Spleen (tissue), 11 donors: ENCODE results near the gene KCNH8. TPM values are rescaled to one million over a fixed set of nuclear protein-coding genes. Genes with fewer than 3 reads are reported as not detected.

Experiments used
- DNase-seq: peaks from one replicate; pipeline ENCODE4 v3.0.0-alpha.2; 2020
- H3K27ac ChIP-seq, 8 donors: fragments of 200-600 bp; sonication (generic) in 7 of 8; 1 replicate in 4 of 8; 2 replicates in 4 of 8; pipeline versions ENCODE4 v1.5.0 to v1.8.0; 2016 to 2021; ENCODE audit warnings: inconsistent platforms in 4 of 8, mild to moderate bottlenecking in 4 of 8, moderate library complexity in 1 of 8
- H3K27me3 ChIP-seq, 7 donors: fragments of 200-600 bp; sonication (generic) in 6 of 7; replicated peaks in 1 of 7; 1 replicate in 4 of 7; 2 replicates in 3 of 7; pipeline versions ENCODE4 v1.5.0 to v1.8.0; 2016 to 2021; ENCODE audit warnings: inconsistent platforms in 3 of 7, mild to moderate bottlenecking in 1 of 7
- H3K36me3 ChIP-seq, 6 donors: fragments of 200-600 bp; sonication (generic) in 5 of 6; 1 replicate in 4 of 6; 2 replicates in 2 of 6; pipeline versions ENCODE4 v1.5.0 to v1.8.0; 2016 to 2021; ENCODE audit warnings: inconsistent platforms in 2 of 6
- H3K4me1 ChIP-seq, 6 donors: fragments of 200-600 bp; sonication (generic) in 5 of 6; 1 replicate in 3 of 6; 2 replicates in 3 of 6; pipeline versions ENCODE4 v1.5.0 to v1.8.0; 2016 to 2021; ENCODE audit warnings: inconsistent platforms in 3 of 6
- H3K4me3 ChIP-seq, 8 donors: fragments of 200-600 bp; sonication (generic) in 7 of 8; 1 replicate in 4 of 8; 2 replicates in 4 of 8; pipeline versions ENCODE4 v1.5.0 to v1.8.0; 2016 to 2021; ENCODE audit warnings: inconsistent platforms in 4 of 8, mild to moderate bottlenecking in 4 of 8, moderate library complexity in 2 of 8
- H3K9me3 ChIP-seq, 8 donors: fragments of 200-600 bp; sonication (generic) in 7 of 8; 1 replicate in 4 of 8; 2 replicates in 4 of 8; pipeline versions ENCODE4 v1.5.0 to v1.8.0; 2016 to 2021; ENCODE audit warnings: inconsistent platforms in 4 of 8
- POLR2A ChIP-seq, 3 donors: fragments of 450-650 bp; IDR thresholded peaks; one replicate each; pipeline ENCODE4 v1.5.1; 2017; ENCODE audit warnings: antibody characterized with exemption in 3 of 3, mild to moderate bottlenecking in 1 of 3
- POLR2AphosphoS5 ChIP-seq, 3 donors: sonication (generic); formaldehyde crosslinking; IDR thresholded peaks; one replicate each; pipeline ENCODE4 v1.5.1; 2017; ENCODE audit warnings: antibody characterized with exemption in 3 of 3
- WGBS, 5 donors: extraction: QIAGEN DNeasy Blood & Tissue Kit in 3 of 5; methylation state at CpG; one replicate each; pipeline versions ENCODE4 v1.1.5 to v1.1.7; 2013 to 2018; 5-methylcytosine and 5-hydroxymethylcytosine counted together
- intact Hi-C: fragments of 100-400 bp; cut with DNase I; formaldehyde crosslinking; loops from one replicate; pipeline ENCODE4 v1.15.0; 2023; ENCODE audit warnings: low total_unique reads
- polyA plus RNA-seq, 3 donors: library from polyadenylated mRNA; stranded (reverse); fragments of 200-250 nt; gene quantifications; one replicate each; pipeline ENCODE4 v1.2.1, GENCODE V29; 2013
- total RNA-seq, 7 donors: library from RNA; depleted of rRNA in 3 of 7; stranded (reverse); fragments of >200 nt in 3 of 7; fragmentation: NEBNext Ultra II Directional in 4 of 7; extraction: Animal tissue kit (Norgen Biotek cat#: 25700) in 4 of 7; gene quantifications; one replicate each; pipeline versions ENCODE4 v1.1.0 to v1.2.1, GENCODE V29; 2016 to 2021
- TF ChIP-seq, protein P1 (sequence below), 11 experiments: fragments of 200-600 bp in 7 of 11; fragments of 450-650 bp in 4 of 11; sonication (generic) in 4 of 11; IDR thresholded peaks in 8 of 11; conservative IDR thresholded peaks in 3 of 11; 1 replicate in 7 of 11; 2 replicates in 4 of 11; pipeline versions ENCODE4 v1.4.0 to v1.8.0; 2016 to 2021; ENCODE audit warnings: antibody characterized with exemption in 11 of 11, inconsistent platforms in 4 of 11, mild to moderate bottlenecking in 1 of 11
- donor health status: healthy with polysubstance abuse.
- donor health status: DM: no; HTN: no; CAD: no; lungs with moderate emphysema.
- donor health status: DM: no; HTN: no; CAD: no.
- donor health status: Bipolar disorder and iron deficiency.
- donor health status: healthy.
- donor health status: DM: no; HTN: no; CAD: no.
- donor health status: DM: yes; HTN: yes; CAD: no.

The KCNH8 gene
- total and polyA plus RNA-seq, 10 donors = 0.70 to 3.1 (median 2.2) TPM

- TF ChIP-seq, protein P1, sequence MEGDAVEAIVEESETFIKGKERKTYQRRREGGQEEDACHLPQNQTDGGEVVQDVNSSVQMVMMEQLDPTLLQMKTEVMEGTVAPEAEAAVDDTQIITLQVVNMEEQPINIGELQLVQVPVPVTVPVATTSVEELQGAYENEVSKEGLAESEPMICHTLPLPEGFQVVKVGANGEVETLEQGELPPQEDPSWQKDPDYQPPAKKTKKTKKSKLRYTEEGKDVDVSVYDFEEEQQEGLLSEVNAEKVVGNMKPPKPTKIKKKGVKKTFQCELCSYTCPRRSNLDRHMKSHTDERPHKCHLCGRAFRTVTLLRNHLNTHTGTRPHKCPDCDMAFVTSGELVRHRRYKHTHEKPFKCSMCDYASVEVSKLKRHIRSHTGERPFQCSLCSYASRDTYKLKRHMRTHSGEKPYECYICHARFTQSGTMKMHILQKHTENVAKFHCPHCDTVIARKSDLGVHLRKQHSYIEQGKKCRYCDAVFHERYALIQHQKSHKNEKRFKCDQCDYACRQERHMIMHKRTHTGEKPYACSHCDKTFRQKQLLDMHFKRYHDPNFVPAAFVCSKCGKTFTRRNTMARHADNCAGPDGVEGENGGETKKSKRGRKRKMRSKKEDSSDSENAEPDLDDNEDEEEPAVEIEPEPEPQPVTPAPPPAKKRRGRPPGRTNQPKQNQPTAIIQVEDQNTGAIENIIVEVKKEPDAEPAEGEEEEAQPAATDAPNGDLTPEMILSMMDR (IDR thresholded peaks at IDR 0.05 in 8 of 11, conservative IDR thresholded peaks at IDR 0.05 in 3 of 11) = no peak
- no peak for TF ChIP-seq POLR2AphosphoS5 (IDR thresholded peaks at IDR 0.05)
- TF ChIP-seq POLR2A (IDR thresholded peaks at IDR 0.05) = no peak
- no peak for DNase-seq
- H3K4me3 ChIP-seq = no peak overlapping the region
- H3K27me3 ChIP-seq = no peaks in the 10 kb centered on the region
- no peaks in the 10 kb centered on the region for H3K4me1 ChIP-seq
- WGBS, 5 donors = 80 to 94% (median 86%) methylated on average over 4 of the region's 4 CpGs
- H3K9me3 ChIP-seq = peaks cover 0 to 5% (median 0%) of the 10 kb centered on the region in 8 donors
- H3K36me3 ChIP-seq = no peaks in the 10 kb centered on the region
- intact Hi-C loops = no loop called here
- H3K27ac ChIP-seq = no peak overlapping the region
These were observed 145.0 kb downstream of the KCNH8 start for GRCh38 chr3:19293295-19293694.

GRCh38 chr3:19295208-19295607 is 146.9 kb downstream of the KCNH8 start:
- intact Hi-C loops = no loop called here

GRCh38 chr3:19331931-19332330 is 183.6 kb downstream of the KCNH8 start:
- Histone ChIP-seq H3K4me3 (no peak overlapping the region), H3K4me1 (no peaks in the 10 kb centered on the region), H3K27ac (no peak overlapping the region), H3K27me3 (no peaks in the 10 kb centered on the region), H3K9me3 (no peaks in the 10 kb centered on the region), H3K36me3 (no peaks in the 10 kb centered on the region)
- intact Hi-C loops = no loop called here
- WGBS, 5 donors = 55 to 76% (median 64%) methylated on average over 2 of the region's 2 CpGs
- DNase-seq = no peak
- TF ChIP-seq POLR2A (IDR thresholded peaks at IDR 0.05) = no peak
- no peak for TF ChIP-seq POLR2AphosphoS5 (IDR thresholded peaks at IDR 0.05)
- TF ChIP-seq, protein P1 (IDR thresholded peaks at IDR 0.05 in 8 of 11, conservative IDR thresholded peaks at IDR 0.05 in 3 of 11) = no peak

More at GRCh38 chr3:19295208-19295607, 146.9 kb downstream of the KCNH8 start:
- no peak overlapping the region for H3K4me3 ChIP-seq
- TF ChIP-seq POLR2AphosphoS5 (IDR thresholded peaks at IDR 0.05) = no peak
- no peaks in the 10 kb centered on the region for H3K36me3 ChIP-seq
- WGBS, 5 donors = 94 to 99% (median 94%) methylated on average over 3 of the region's 3 CpGs
- no peaks in the 10 kb centered on the region for H3K4me1 ChIP-seq
- no peaks in the 10 kb centered on the region for H3K27me3 ChIP-seq
- no peaks in the 10 kb centered on the region for H3K9me3 ChIP-seq
- H3K27ac ChIP-seq = no peak overlapping the region
- no peak for DNase-seq

- H3K4me1 ChIP-seq = no peaks in the 10 kb centered on the region
- no peak overlapping the region for H3K27ac ChIP-seq
- no peak for DNase-seq
- intact Hi-C loops = no loop called here
- no peaks in the 10 kb centered on the region for H3K36me3 ChIP-seq
- TF ChIP-seq, protein P1 (IDR thresholded peaks at IDR 0.05 in 8 of 11, conservative IDR thresholded peaks at IDR 0.05 in 3 of 11) = no peak
- TF ChIP-seq POLR2A (IDR thresholded peaks at IDR 0.05) = no peak
- TF ChIP-seq POLR2AphosphoS5 (IDR thresholded peaks at IDR 0.05) = no peak
- no peaks in the 10 kb centered on the region for H3K27me3 ChIP-seq
- H3K4me3 ChIP-seq = no peak overlapping the region
- WGBS, 5 donors = 72 to 81% (median 75%) methylated on average over 6 of the region's 6 CpGs
- no peaks in the 10 kb centered on the region for H3K9me3 ChIP-seq
These were observed 185.8 kb downstream of the KCNH8 start for GRCh38 chr3:19334120-19334519.

GRCh38 chr3:19338769-19339168 is 190.5 kb downstream of the KCNH8 start:
- DNase-seq = no peak
- intact Hi-C loops = no loop called here
- no peaks in the 10 kb centered on the region for H3K27me3 ChIP-seq
- no peaks in the 10 kb centered on the region for H3K4me1 ChIP-seq
- no peak for TF ChIP-seq POLR2A (IDR thresholded peaks at IDR 0.05)
- TF ChIP-seq, protein P1 (IDR thresholded peaks at IDR 0.05 in 8 of 11, conservative IDR thresholded peaks at IDR 0.05 in 3 of 11) = no peak
- TF ChIP-seq POLR2AphosphoS5 (IDR thresholded peaks at IDR 0.05) = no peak
- peaks cover 0 to 5% (median 0%) of the 10 kb centered on the region in 8 donors for H3K9me3 ChIP-seq
- no peak overlapping the region for H3K27ac ChIP-seq
- H3K36me3 ChIP-seq = no peaks in the 10 kb centered on the region
- WGBS, 5 donors = 88 to 93% (median 88%) methylated on average over 1 of the region's 1 CpG
- no peak overlapping the region for H3K4me3 ChIP-seq
